Adrenal gland (tissue), 12 donors: ENCODE measurements around the gene ZNF324B. TPM values are rescaled to one million over a fixed set of nuclear protein-coding genes. Genes with fewer than 3 reads are reported as not detected.

Experiments
- DNase-seq, 7 donors: peaks; one replicate each; pipeline ENCODE4 v3.0.0-alpha.2; 2019 to 2020
- H3K27ac ChIP-seq, 5 donors: fragments of 200-600 bp; sonication (generic) in 4 of 5; 1 replicate in 3 of 5; 2 replicates in 2 of 5; pipeline versions ENCODE4 v1.5.1 to v1.8.0; 2016 to 2020; ENCODE audit warnings: mild to moderate bottlenecking in 1 of 5
- H3K27me3 ChIP-seq: fragments of 200-600 bp; 2 replicates; pipeline ENCODE4 v1.8.0; 2021
- H3K36me3 ChIP-seq, 2 donors: fragments of 200-600 bp; replicated peaks in 1 of 2; 1 replicate in 1 of 2; 2 replicates in 1 of 2; pipeline versions ENCODE4 v1.5.1 to v1.8.0; 2018 to 2022
- H3K4me1 ChIP-seq, 2 donors: fragments of 200-600 bp; replicated peaks in 1 of 2; 1 replicate in 1 of 2; 2 replicates in 1 of 2; pipeline versions ENCODE4 v1.5.1 to v1.8.0; 2018 to 2021
- H3K4me3 ChIP-seq, 4 donors: fragments of 200-600 bp; sonication (generic) in 3 of 4; one replicate each; pipeline ENCODE4 v1.5.1; 2016 to 2018
- H3K9me3 ChIP-seq, 3 donors: fragments of 200-600 bp; sonication (generic) in 1 of 3; replicated peaks in 1 of 3; 1 replicate in 2 of 3; 2 replicates in 1 of 3; pipeline versions ENCODE4 v1.5.1 to v1.8.0; 2016 to 2021
- POLR2A ChIP-seq, 2 donors: fragments of 450-650 bp; IDR thresholded peaks; one replicate each; pipeline ENCODE4 v1.6.1; 2017; ENCODE audit warnings: antibody characterized with exemption in 2 of 2, mild to moderate bottlenecking in 2 of 2, moderate library complexity in 1 of 2
- WGBS, 4 donors: extraction: QIAGEN DNeasy Blood & Tissue Kit in 2 of 4; methylation state at CpG; one replicate each; pipeline versions ENCODE4 v1.1.5 to v1.1.7; 2013 to 2017; 5-methylcytosine and 5-hydroxymethylcytosine counted together
- intact Hi-C, 2 donors: fragments of 100-400 bp; cut with DNase I; formaldehyde crosslinking; loops; one replicate each; pipeline versions ENCODE4 v1.14.1 to v1.15.0; 2022 to 2023
- polyA plus RNA-seq, 3 donors: library from polyadenylated mRNA; stranded (reverse); fragments of 200-250 nt in 2 of 3; fragments of 350-450 nt in 1 of 3; fragmentation: Illumina TruSeq in 1 of 3; extraction: RNeasy Lipid Tissue Mini Kit (QIAGEN cat#74804) in 1 of 3; gene quantifications; one replicate each; pipeline ENCODE4 v1.2.3, GENCODE V29; 2013 to 2014
- total RNA-seq, 9 donors: library from RNA; depleted of rRNA in 4 of 9; stranded (reverse); fragments of >200 nt in 4 of 9; fragments of 120-200 nt in 1 of 9; fragmentation: NEBNext Ultra II Directional in 1 of 9; extraction: Animal tissue kit (Norgen Biotek cat#: 25700) in 1 of 9; gene quantifications; one replicate each; pipeline versions ENCODE4 v1.1.0 to v1.2.4, GENCODE V29; 2013 to 2023
- TF ChIP-seq, protein P1 (sequence below), 6 experiments: fragments of 450-650 bp in 4 of 6; fragments of 200-600 bp in 2 of 6; sonication (generic) in 1 of 6; IDR thresholded peaks; 1 replicate in 5 of 6; 2 replicates in 1 of 6; pipeline versions ENCODE4 v1.5.1 to v1.8.0; 2016 to 2021; ENCODE audit warnings: antibody characterized with exemption in 6 of 6, mild to moderate bottlenecking in 2 of 6, moderate library complexity in 1 of 6
- donor health status: healthy with polysubstance abuse.
- donor health status: Bipolar disorder and iron deficiency.
- donor health status: DM: yes; HTN: yes; CAD: no.
- donor health status: DM: no; HTN: no; CAD: no.
- donor health status: DM: no; HTN: no; CAD: no.
- donor health status: DM: yes; HTN: yes; CAD: no.

Gene ZNF324B
- total and polyA plus RNA-seq, 12 donors, result 1.4 to 8.7 (median 6.7) TPM

DNA sequence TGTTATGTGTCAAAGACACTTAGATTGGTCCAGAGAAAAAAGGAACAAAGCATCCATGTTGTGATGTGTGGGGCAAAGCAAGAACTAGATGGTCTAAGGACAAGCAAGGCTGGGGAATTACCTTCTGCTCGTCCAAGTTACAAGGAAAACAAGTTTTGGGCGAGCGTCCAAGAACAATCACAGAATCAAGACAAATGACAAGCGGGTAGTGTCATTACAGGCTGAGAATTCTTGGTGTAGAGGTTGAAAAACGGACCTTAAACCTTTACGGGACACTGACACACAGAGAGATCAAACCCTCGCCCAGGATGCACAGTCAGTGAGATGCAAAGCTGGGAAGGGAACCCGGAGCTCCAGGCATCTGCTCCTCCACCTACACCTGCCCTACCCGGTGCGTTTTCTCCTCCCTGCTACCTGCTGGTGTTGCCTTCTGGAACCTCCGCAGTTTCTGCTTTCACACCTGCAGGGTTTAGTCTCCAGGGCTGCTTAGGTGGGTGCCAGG lies 515 bp upstream of the ZNF324B start:
- 3 to 7% (median 5%) methylated on average over 7 to 11 of the region's 11 CpGs for WGBS, 4 donors
- TF ChIP-seq POLR2A (IDR thresholded peaks at IDR 0.05), result no peak
- TF ChIP-seq, protein P1, sequence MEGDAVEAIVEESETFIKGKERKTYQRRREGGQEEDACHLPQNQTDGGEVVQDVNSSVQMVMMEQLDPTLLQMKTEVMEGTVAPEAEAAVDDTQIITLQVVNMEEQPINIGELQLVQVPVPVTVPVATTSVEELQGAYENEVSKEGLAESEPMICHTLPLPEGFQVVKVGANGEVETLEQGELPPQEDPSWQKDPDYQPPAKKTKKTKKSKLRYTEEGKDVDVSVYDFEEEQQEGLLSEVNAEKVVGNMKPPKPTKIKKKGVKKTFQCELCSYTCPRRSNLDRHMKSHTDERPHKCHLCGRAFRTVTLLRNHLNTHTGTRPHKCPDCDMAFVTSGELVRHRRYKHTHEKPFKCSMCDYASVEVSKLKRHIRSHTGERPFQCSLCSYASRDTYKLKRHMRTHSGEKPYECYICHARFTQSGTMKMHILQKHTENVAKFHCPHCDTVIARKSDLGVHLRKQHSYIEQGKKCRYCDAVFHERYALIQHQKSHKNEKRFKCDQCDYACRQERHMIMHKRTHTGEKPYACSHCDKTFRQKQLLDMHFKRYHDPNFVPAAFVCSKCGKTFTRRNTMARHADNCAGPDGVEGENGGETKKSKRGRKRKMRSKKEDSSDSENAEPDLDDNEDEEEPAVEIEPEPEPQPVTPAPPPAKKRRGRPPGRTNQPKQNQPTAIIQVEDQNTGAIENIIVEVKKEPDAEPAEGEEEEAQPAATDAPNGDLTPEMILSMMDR (IDR thresholded peaks at IDR 0.05), result no peak
- Histone ChIP-seq H3K4me3 (peak overlapping the region in 3 of 4 donors; percentile 81 to 99 (median 90)), H3K27ac (peak overlapping the region in 1 of 5 donors; percentile 74), H3K36me3 (peaks cover 0 to 5% of the 10 kb centered on the region in 2 donors), H3K27me3 (no peaks in the 10 kb centered on the region), H3K9me3 (no peaks in the 10 kb centered on the region), H3K4me1 (peaks cover 6 to 9% of the 10 kb centered on the region in 2 donors)
- DNase-seq, result peak in 2 of 7 donors; percentile 55
- intact Hi-C loops, result no loop called here

DNA sequence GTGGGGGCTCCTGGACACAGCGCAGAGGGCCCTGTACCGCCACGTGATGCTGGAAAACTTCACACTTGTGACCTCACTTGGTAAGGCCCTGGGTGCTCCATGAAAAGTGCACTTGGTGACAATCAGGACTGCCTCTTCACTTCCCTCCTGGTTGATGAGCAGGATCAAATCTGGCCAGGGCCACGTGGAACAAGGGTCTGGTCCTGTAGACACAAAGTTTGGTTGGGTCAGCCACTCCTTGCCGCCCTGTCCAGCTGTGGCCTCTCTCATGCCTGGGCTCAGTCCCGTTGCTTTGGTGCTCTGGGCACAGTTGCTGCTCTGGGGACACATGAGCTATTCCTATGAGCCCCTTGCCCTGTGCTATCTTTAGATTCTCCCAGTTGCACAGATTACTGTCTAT lies 2.3 kb downstream of the ZNF324B start:
- intact Hi-C loops, result no loop called here
- no peaks in the 10 kb centered on the region for H3K27me3 ChIP-seq
- DNase-seq, result no peak
- TF ChIP-seq, protein P1 (IDR thresholded peaks at IDR 0.05), result no peak
- no peak for TF ChIP-seq POLR2A (IDR thresholded peaks at IDR 0.05)
- H3K27ac ChIP-seq, result no peak overlapping the region
- peaks cover 0 to 16% of the 10 kb centered on the region in 2 donors for H3K36me3 ChIP-seq
- H3K9me3 ChIP-seq, result no peaks in the 10 kb centered on the region
- peaks cover 6 to 9% of the 10 kb centered on the region in 2 donors for H3K4me1 ChIP-seq
- WGBS, 4 donors, result 94 to 96% (median 95%) methylated on average over 5 to 6 of the region's 6 CpGs
- no peak overlapping the region for H3K4me3 ChIP-seq

DNA sequence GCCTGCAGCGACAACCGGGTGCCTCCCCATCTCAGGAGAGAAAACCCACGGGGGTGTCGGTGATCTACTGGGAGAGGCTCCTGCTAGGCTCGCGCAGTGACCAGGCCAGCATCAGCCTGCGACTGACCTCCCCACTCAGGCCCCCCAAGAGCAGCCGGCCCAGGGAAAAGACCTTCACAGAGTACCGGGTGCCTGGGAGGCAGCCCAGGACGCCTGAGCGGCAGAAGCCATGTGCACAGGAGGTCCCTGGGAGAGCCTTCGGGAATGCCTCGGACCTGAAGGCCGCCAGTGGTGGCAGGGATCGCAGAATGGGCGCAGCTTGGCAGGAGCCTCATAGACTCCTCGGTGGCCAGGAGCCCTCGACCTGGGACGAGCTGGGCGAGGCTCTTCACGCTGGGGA lies 3.9 kb downstream of the ZNF324B start:
- H3K27me3 ChIP-seq, result no peaks in the 10 kb centered on the region
- H3K36me3 ChIP-seq, result peaks cover 0 to 16% of the 10 kb centered on the region in 2 donors
- H3K4me3 ChIP-seq, result no peak overlapping the region
- H3K4me1 ChIP-seq, result peaks cover 6 to 9% of the 10 kb centered on the region in 2 donors
- TF ChIP-seq, protein P1 (IDR thresholded peaks at IDR 0.05), result no peak
- no peak for TF ChIP-seq POLR2A (IDR thresholded peaks at IDR 0.05)
- no peak overlapping the region for H3K27ac ChIP-seq
- intact Hi-C loops, result no loop called here
- 93 to 97% (median 95%) methylated on average over 11 to 20 of the region's 21 CpGs for WGBS, 4 donors
- DNase-seq, result no peak
- no peaks in the 10 kb centered on the region for H3K9me3 ChIP-seq

DNA sequence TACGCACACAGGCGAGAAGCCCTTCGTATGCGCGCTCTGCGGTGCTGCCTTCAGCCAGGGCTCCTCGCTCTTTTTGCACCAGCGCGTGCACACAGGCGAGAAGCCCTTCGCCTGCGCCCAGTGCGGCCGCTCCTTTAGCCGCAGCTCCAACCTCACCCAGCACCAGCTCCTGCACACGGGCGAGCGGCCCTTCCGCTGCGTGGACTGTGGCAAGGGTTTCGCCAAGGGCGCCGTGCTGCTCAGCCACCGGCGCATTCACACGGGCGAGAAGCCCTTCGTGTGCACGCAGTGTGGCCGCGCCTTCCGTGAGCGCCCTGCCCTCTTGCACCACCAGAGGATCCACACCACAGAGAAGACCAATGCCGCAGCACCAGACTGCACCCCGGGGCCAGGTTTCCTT lies 4.7 kb downstream of the ZNF324B start:
- 97 to 98% (median 97%) methylated on average over 10 to 35 of the region's 35 CpGs for WGBS, 4 donors
- Histone ChIP-seq H3K27me3 (no peaks in the 10 kb centered on the region), H3K4me3 (no peak overlapping the region), H3K4me1 (peaks cover 0 to 5% of the 10 kb centered on the region in 2 donors), H3K27ac (no peak overlapping the region), H3K36me3 (peaks cover 0 to 16% of the 10 kb centered on the region in 2 donors), H3K9me3 (no peaks in the 10 kb centered on the region)
- DNase-seq, result no peak
- intact Hi-C loops, result no loop called here
- TF ChIP-seq POLR2A (IDR thresholded peaks at IDR 0.05), result no peak
- TF ChIP-seq, protein P1 (IDR thresholded peaks at IDR 0.05), result no peak
